ENCODE data around the gene SART1.
A peak's percentile ranks its signal among the peaks of the same experiment; 100 is the strongest.
"Not testable (repeated sequence)": the region's sequence is repeated elsewhere in the genome, so short reads cannot be mapped to it uniquely, and the experiment has no call there.

SART1 gene

DNA sequence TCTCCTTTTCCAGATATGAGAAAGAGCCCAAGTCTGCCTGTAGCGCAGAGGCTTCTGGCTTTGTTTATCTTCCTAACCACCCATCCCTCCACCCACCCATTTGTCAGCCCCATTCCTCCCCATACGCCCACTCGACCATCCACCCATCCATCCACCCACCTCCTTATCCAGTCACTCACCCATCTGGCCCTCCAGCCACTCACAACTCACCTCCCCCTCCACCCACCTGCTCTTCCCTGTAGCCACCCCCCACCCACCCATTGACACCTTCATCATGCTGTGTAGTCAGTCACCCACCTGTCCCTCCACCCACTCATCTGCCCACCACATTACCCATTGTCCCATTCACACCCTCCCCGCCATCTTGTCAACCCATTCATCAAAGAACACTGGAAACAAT, 55.8 kb downstream of the SART1 start:
- DNase-seq (ENCODE audit: low read depth): no peak
- in situ Hi-C loops (cut with HindIII; ENCODE audit: low sequenced_read_pairs): no loop called here
- H3K4me3 ChIP-seq (ENCODE audit: low read depth, low read length): no peak overlapping the region
- TF ChIP-seq, protein P1, sequence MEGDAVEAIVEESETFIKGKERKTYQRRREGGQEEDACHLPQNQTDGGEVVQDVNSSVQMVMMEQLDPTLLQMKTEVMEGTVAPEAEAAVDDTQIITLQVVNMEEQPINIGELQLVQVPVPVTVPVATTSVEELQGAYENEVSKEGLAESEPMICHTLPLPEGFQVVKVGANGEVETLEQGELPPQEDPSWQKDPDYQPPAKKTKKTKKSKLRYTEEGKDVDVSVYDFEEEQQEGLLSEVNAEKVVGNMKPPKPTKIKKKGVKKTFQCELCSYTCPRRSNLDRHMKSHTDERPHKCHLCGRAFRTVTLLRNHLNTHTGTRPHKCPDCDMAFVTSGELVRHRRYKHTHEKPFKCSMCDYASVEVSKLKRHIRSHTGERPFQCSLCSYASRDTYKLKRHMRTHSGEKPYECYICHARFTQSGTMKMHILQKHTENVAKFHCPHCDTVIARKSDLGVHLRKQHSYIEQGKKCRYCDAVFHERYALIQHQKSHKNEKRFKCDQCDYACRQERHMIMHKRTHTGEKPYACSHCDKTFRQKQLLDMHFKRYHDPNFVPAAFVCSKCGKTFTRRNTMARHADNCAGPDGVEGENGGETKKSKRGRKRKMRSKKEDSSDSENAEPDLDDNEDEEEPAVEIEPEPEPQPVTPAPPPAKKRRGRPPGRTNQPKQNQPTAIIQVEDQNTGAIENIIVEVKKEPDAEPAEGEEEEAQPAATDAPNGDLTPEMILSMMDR (IDR thresholded peaks at IDR 0.05; ENCODE audit: low read depth, low read length, missing control alignments): no peak

DNA sequence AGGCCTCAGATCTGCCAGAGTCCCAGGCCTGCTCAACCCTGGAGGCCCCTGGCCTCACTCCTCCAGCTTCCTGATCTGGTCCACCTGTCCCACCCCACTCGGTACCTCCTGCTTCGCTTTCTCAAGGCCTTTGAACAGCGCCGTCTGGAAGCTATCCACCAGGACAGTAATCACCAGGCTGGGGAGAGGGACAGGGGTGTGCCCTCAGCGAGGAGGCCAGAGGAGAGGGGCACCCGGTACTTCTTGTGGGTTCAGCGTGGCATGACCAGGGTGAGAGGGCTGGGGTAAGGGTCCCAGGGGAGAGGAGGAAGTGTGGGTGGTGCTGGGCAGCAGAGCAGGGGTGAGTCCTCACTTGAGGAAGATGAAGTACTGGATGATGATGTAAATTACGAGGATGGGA, 58.7 kb downstream of the SART1 start:
- in situ Hi-C loops (cut with HindIII; ENCODE audit: low sequenced_read_pairs): no loop called here
- no peak overlapping the region for H3K4me3 ChIP-seq (ENCODE audit: low read depth, low read length)
- TF ChIP-seq, protein P1 (IDR thresholded peaks at IDR 0.05; ENCODE audit: low read depth, low read length, missing control alignments): no peak
- no peak for DNase-seq (ENCODE audit: low read depth)

DNA sequence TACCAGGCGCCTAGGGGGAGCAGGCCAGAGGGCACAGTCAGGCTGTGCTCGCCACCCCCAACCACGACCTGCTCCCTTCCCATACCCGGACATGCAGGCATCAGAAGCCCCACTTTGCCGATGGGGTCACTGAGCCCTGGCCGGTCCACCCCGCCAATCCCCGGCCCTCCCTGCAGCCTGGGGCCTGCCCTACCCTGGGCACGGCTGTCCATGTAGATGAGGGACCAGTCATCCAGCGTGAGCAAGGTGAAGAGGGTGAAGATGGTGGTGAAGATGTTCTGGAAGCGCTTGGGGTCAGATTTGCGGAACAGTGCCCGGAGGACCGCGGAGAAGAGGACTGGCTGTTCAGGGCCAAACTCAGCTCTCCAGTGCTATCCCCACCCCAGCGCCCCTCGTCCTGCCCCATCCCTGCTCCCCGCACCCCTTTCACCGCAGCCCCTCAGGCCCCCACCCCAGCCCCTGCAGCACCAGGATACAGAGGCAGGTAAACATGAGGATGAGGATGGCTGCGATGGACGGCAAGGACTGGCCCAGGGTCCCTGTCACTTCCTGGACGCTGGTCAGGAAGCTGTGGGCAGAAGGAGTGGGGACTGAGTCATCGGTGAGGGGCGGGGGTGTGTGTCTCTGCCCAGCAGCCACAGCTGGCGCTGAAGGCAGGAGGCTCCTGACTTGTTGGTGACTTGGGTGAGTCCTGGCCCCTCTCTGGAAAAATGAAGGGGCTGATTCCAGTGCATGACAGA, 59.3 kb downstream of the SART1 start:
- H3K4me3 ChIP-seq (ENCODE audit: low read depth, low read length): no peak overlapping the region
- TF ChIP-seq, protein P1 (IDR thresholded peaks at IDR 0.05; ENCODE audit: low read depth, low read length, missing control alignments): no peak
- no peak for DNase-seq (ENCODE audit: low read depth)
- in situ Hi-C loops (cut with HindIII; ENCODE audit: low sequenced_read_pairs): no loop called here

DNA sequence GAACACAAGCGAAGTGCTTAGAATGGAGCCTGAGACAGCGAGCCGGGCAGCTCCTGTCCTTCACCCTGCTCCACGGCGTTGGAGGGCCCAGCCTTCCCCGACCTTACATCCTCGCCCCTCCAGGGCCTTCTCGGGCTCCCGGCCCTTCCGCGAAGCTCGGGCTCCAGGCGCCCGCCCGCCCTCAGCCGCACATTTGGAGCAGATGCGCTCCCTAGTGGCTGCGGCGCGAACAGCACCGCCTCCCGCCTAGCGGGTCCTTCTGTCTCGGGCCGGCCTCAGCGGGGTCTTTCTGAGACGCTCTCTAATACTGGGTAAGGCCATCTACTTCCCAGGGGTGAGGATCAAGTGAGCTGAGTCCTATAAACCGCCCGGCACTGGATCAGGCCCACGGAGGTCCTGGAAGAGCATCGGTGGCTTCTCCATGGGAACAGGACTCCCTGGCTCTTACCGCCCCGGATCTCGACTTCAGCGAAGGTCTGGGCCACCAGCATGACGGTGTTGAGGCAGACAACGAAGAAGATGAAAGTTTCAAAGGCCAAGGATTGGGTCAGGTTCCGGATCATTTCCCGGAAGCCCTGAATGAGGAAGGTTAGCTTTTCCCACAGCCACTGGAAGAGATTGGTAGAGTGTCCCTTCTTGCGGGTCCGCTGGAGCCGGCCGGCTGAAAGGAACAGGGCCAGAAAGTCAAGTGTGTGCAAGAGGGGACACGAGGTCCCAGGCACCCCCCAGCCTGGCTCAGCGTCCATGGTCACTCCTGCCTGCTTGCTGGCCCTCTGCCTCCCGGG, 61.1 kb downstream of the SART1 start:
- TF ChIP-seq, protein P1 (IDR thresholded peaks at IDR 0.05; ENCODE audit: low read depth, low read length, missing control alignments): peak; percentile 93
- no peak for DNase-seq (ENCODE audit: low read depth)
- in situ Hi-C loops (cut with HindIII; ENCODE audit: low sequenced_read_pairs): no loop called here
- no peak overlapping the region for H3K4me3 ChIP-seq (ENCODE audit: low read depth, low read length)

DNA sequence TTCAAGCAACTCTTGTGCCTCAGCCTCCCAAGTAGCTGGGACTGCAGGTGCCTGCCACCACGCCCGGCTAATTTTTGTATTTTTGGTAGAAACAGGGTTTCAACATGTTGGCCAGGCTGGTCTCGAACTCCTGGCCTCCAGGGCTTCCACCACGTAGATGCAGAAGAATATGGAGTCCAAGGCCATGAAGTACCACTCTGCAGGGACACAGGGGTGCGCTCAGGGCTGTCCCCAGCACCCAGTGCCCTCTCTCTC, 61.6 kb downstream of the SART1 start:
- DNase-seq (ENCODE audit: low read depth); in situ Hi-C loops (cut with HindIII; ENCODE audit: low sequenced_read_pairs); H3K4me3 ChIP-seq (ENCODE audit: low read depth, low read length): not testable (repeated sequence)

DNA sequence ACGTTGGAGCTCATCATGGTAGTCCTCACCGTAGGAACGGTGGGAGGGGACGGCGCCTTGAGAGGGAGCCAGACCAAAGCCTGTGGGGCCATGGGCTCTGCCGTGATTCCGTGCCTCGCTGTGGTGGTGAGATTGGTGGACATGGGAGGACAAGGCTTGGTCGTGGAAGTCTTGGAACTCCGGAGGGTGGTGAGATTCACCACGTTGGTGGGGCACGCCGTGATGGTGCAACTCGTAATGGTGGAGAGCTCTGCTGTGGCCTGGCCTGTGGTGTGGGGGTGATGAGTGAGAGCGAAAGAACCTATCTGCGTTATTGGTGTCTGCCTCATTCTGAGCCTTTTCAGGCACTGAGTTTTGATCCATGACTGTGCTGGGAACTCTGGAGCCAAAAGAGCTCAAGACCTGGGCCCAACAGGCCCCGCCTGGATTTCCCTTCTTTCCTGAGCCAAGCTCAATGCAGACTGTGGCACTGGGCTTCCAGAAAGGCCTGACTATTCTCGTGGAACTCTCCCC, 64.5 kb downstream of the SART1 start, which contains the start of gene CATSPER1:
TSS of gene CATSPER1 (minus strand) at position 463 of the 513 bp plus-strand sequence. CDS start at position 363, 100 bp downstream.
- TF ChIP-seq, protein P1 (IDR thresholded peaks at IDR 0.05; ENCODE audit: low read depth, low read length, missing control alignments): no peak
- H3K4me3 ChIP-seq (ENCODE audit: low read depth, low read length): no peak within 1 kb of the TSS
- in situ Hi-C loops (cut with HindIII; ENCODE audit: low sequenced_read_pairs): no loop called here

More for the DNA sequence above, 64.5 kb downstream of the SART1 start, which contains the start of gene CATSPER1:
- DNase-seq (ENCODE audit: low read depth): no peak

All from astrocyte of the cerebellum (primary cell).